GM18870 (cell line): ENCODE results near the gene IGDCC3.

Experiments used
- ATAC-seq: cut with Tn5 transposase; IDR thresholded peaks from one replicate; pipeline ENCODE4 v1.9.1; 2021; ENCODE audit warnings: moderate library complexity; ENCODE audit not compliant: unreplicated experiment

IGDCC3 gene

DNA sequence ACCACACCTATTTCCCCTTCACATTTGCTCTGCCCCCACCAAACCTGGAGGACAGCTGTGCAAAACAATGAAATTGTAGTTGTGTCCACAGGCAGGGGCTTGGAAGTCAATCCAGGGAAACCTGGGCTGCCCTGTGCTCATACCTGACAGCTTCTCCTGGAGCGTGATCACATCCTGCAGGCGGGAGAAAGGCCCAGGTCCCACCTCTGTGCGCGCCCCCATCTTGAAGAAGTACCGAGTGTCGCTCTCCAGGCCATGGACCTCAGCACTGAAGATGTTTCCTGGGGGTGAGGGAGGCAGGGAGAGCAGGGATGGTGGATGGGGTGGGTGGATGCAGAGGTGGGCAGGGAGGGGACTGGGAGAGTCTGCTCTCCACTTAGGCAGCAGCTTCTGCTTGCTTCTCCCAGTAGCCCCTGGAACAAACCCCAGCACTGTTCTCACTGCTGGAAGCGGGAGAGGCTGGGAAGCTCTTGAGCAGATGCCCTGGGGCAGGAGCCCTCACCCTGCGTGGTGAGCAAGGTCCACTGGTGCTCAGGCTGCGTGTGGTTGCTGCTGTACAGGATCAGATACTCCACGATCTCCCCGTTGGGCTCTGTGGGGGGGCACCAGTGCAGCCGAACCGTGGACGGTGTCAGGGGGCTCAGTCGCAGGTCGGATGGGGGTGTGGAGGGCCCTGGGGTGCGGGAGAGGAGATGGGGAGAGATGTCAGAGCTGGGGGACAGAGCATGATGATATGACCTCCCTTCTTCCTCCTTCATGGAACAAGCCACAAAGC lies 10.7 kb upstream of the IGDCC3 start:
- no peak for ATAC-seq

DNA sequence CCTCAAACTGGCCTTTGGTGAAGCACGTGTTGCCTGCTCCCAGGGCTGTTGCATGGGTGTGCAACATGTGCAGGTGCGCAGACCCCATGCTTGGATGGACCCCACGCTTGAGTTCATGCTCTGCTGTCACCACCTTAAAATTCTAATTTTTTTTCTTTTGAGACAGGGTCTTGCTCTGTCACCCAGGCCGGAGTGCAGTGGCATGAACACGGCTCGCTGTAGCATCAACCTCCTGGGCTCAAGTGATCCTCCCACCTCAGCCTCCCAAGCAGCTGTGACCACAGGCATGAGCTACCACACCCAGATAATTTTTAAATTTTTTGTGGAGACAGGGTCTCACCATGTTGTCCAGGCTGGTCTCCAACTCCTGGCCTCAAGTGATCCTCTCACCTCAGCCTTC lies 9.1 kb upstream of the IGDCC3 start:
- no peak for ATAC-seq

DNA sequence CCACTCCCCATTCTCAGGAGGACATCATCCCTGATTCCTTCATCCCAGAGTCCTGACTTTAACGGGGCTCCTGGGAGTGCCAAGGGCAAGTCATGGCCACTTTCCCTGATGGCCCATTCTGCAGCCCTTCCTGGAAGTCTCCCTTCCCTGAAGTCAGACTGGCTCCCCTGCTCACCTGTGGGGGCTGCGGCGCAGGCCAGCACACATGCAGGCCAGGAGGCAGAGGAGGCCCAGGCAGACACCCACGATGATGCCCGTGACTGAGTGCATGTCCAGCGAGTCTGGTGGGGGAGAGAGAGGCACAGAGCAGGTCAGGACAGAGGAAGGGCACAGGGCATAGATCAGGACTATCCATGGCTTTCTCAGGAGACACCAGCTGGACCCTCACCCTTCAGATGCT lies 8.6 kb upstream of the IGDCC3 start:
- ATAC-seq = no peak

DNA sequence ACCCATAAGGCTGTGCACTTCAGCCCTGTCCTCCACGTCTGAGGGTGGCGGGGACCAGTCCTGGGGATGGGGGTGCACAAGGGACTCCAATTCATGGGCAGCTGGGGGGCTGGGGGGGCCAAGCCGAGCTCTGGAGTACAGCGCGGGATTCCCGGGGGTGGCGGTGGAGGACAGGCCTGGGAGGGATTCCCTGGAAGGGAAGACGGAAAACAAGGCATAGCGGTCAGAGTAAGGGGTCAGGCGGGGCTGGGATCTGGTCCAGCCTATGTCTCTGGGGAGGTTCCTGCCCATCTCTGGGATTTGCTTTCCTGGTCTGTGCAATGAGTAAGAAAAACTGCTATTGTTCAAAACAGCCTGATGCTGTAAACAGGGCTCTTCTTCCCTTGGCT lies 8.1 kb upstream of the IGDCC3 start:
- ATAC-seq = no peak

DNA sequence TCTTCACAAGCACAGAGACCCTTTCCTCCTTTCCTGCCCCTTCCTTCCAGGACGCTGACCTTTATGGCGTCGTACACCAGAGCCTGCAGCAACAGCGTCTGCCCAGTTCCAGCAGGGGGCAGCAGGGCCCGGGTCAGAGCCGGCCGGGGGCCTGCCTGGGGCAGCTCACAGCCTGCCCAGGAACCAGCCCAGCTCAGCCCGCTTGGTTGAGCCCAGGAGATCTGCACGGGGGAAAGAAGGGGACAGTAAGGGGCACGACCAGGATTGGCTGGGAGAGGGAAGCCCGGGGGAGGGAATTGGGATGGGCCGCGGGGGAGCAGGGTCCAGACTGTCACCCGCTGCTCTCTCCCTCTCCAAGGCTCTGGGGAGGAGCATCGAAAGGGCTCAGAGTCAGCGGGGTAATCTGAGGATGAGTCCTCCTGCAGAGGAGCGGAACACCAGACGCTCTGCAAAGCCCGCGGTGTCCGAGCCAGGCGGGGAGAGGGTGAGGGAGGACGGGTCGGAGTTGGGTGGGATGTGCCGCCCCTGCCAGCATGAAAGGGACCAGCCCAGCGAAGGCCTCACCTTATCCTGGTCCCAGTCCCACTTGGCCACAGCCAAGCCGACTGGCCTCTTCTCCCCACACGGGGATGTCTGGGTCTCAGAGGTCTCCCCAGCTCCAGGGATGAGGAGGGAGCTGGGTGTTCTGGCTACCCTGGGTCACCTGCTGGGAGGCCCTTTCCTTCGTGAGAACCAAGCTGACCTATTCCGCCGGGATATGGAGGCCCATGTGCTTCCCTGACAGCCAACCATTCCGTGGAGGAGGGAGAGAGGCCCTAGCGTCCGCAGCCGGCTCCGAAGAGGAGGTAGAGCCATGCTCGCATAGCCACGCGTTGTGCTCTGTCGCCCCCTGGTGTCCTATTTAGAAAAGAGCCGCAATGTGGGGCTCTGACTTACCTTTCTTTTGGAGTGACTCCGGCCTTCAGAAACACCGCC lies 7.4 kb upstream of the IGDCC3 start:
- ATAC-seq = no peak

DNA sequence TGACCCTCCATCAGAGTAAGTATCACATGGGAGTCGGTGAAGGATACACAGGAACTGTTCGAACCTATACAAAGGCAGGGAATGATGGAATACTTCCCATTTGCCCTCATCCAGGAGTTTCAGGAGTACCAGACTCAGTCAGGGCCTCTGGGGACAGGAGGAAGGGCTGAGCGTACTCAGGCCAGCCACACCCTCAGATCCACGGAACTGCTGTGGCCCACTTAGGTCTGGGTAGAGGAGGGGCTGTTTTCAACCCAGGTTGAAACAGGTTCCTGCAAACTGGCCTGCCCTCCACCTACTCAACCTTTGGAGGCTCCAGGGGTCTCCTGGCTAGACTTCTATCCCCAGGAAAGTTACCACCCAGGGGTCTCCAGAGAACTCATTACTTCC lies 6.7 kb upstream of the IGDCC3 start:
- ATAC-seq = no peak

DNA sequence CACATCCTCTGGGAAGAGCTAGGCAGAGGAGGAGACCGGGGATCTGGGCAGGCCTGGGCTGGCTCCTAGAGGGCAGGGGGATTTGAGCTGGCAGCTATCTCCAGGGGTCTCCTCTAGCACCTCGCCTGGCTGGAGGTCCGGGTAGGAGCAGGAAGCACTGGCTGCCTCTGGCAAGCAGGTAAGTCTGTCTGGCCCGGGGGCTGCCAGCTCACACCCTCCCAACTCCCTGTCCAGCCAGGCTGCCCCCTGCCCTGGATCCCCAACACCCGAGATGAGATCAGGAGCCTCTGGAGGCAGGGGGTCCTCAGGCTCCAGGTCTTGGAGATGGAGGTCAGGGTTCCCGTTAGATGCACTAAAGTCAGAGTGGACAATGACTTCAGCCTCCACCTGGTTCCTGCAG lies 6.2 kb upstream of the IGDCC3 start:
- ATAC-seq = no peak

DNA sequence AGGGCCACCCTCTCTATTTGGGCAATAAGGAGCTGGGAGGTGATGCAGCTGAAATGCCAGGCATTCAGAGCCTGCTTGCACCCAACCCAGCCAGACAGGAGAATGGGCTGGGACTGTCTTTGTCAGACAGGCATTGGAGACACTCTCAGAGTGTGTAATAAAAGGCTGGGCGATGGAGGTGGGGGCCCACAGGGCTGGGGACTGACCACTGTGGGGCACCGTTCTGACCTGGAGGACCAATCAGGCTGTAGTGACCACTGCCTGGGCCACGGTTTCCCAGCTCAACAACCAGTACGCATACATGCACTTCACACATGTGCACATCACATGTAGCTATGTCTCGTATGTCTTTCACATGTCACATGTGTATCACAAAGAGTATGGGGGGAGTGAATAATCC lies 5.7 kb upstream of the IGDCC3 start:
- no peak for ATAC-seq

DNA sequence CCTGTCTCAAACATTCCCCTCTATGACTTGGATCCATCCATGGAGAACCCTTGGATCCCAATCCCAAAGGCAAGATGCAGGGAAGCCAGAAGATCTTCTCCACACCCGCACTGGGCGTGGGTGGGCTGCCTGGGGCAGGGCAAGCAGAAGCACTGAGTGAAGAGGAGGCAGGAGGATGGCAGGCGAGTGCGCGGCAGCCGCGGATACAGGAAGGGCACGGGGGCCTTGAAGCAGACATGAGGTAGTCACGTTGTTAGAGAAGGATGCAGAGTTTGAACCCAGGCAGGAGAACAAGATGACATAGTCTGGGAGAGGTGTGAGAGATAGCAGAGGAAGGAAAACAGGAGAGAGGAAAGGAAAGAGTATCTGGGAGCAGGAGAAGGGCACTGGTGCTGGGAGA lies 5.1 kb upstream of the IGDCC3 start:
- ATAC-seq = no peak

DNA sequence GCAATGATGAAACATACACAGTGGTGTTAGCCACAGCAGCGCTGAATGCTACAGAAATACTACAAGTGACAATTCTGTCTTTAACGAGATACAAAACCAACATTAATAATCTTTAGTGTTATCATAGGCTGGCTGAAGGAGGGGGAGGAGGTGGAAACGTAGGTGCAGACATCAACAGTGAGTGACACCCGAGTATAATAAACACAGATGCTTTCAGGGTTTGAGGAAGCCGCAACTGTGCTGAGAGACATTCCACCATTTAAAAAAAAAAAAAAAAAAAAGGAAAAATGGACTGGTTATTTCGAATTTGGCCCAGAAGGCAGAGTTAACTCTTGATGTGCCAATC lies 4.3 kb upstream of the IGDCC3 start:
- no peak for ATAC-seq

DNA sequence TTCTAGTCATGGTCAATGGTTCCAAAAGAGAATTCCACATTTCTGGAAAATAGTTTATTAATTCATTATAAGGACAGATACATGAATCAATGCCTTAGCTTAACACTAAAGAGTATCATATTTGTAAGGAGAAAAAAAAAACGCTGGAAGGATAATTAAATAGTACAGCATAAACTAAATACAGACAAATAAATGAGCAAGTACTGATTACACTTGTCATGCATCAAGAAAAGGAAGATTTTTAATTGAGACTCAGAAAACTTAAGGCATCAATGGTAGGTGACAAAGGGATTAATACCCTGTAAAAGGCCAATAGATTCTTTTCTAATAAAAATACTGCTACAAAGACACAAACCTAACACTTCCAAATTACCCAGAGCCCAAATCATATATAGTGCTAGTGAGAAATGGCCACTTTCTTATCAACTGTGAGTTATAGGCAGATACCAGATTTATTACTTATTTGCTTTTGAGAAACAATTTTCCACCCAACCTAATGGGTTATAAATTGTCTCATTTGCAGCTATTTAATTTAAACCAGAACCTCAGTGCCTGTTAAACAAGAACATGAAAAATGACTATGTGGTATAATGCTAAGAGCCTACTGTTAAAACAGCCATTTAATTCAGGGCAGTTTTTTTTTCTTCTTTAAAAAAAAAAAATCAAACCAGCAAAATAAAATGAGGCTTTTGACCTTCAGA lies 3.8 kb upstream of the IGDCC3 start:
- no peak for ATAC-seq

DNA sequence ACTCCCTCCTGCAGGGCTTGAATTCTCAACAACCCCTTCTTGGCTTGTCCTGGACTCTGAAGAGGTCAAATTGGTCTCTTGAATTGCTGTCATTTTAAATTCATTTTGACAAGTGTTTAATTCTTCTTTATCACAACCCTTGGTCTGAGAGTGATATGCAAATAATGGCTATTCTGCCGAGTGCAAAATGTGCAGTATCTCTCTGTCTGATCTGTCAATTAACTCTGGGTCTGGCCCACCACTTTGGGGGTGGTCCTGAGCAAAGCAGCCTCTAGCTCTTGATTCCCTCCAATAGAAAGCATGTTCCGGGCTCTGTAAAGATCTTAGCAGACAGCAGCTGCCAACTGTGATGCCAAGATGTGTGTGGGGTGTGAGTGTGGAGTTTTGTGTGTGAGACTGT lies 2.2 kb upstream of the IGDCC3 start:
- ATAC-seq = no peak

DNA sequence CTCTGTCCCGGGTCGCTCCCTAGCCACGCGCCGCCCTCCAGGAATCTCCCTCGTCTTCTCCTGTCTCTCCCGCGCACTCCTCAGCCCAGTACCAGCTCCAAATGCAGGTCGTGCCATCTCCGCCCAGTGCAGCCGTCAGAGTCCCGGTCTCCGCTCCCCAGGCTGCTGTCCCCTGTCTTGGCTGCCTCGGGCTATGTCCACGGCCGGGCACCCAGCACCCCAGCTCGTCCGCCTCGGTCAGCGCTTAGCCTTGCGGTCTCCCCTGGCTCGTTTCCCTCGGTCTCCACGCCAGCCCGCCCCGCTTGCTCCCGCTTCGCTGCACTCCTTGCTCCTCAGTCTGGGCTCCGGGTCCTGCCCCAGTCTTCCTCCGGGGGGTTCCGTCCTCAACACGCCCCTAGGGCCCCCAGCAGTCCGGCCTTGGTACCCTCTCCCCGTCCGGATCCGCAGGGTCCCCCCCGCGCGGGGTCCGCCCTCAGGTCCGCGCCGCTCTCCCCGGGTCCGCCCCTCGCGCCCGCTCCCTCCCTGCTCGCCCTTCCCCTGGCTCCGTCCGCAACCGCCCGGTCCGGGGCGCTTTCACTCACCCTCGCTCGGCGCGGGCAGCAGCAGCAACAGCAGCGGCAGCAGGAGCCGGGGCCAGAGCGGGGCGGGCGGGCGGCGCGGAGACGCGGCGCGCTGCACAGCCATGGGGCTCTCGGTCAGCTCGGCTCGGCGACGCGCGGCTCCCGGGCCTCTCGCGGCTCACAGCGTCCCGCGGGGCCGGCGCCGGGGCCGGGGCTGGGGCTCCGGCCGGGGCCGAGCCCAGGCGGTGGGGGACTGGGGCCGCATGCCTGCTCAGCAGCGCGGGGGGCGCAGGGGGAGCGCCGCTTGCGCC lies 462 bp downstream of the IGDCC3 start:
- ATAC-seq = no peak

DNA sequence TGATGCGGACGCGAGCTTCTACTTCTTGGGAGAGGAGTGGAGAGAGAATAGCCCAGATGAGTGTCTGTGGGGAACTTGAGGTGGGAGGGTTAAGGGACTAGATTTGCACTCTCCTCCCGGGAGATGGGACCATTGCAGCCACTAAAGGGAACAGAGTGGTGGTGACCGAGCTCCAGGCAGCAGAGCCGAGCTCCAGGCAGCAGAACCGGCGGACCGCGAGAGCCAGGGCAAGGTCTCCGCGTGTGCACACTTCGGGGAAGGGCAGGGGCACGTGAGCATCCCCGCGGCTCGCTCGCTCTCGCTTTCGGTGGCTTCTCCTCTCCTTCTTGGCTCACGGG lies 1.1 kb downstream of the IGDCC3 start:
- no peak for ATAC-seq

DNA sequence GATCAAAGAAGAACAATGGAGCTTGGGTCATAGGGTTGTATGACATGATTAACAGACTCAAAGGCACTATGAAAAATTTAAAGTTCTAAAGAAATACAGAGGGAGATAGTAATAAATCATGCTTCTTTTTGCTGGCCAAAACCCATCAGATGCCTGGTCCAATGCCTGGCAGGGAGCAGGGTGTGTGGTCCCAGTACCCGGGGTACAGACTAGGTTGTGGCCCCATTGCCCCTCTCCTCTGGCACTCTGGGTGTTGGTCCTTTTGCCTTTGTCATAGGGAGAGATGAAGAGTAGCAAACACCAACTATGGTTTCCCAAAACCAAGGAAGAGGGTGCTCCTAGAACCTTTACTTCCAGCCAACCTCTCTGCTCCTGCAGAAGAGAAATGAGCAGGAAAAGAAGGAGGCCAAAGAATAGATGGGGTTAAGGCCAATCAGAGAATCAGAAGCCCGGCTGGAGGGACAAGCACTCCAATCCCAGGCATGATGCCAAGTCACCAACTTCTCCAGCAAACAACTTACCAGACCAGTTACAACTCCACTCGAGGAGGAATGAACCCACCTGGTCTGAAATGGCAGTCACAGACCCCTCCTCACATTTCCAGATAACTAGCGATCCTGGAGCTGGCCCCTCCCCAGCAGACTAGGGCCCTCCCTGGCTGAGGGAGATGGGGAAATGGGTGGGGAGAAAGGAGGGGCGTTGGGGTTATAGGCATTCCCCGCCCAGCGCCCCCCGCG lies 1.8 kb downstream of the IGDCC3 start:
- no peak for ATAC-seq

DNA sequence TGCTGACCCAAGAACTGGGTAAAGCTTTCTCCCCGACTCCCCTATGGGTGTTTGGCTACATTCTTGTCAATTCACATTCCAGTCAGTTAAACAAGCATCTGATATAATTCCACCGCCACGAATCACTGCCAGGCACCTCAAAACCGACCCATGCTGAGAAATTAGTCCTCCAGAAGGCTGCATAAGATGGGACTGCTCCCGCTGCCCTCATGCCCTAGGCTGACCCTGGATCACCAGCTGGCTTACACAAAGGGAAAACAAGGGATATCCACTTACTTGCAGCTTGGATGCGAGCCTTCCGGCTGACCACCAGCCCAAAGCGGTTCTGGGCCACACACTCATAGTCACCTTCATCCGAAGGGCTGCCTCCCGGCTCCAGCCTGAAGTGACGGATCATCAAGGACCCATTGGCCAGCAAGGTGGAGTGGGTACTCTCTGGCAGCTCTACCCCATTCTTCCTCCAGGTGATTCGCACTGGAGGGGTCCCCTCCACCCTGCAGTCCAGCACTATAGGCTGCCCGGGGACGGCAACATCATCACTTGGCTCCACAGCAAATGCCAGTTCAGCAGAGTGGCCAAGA lies 2.9 kb downstream of the IGDCC3 start:
- ATAC-seq = no peak

DNA sequence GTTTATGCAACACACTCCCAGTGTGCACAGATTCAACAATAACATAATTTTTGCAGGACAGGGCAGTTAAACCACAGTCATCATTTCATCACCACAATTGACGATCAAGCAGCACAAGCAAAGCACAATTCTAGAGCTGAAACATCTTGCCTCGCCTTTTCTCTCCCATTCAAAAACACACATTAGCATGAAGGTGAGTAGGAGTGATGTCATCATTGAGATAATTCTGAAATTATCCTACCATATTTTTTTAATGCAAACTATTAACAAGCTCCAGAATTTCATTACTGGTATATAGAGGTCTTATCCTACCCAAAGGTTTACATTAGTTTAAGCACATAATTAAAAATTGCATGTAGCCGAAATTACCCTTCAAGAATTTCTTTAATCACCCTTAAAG lies 3.5 kb downstream of the IGDCC3 start:
- ATAC-seq = no peak

DNA sequence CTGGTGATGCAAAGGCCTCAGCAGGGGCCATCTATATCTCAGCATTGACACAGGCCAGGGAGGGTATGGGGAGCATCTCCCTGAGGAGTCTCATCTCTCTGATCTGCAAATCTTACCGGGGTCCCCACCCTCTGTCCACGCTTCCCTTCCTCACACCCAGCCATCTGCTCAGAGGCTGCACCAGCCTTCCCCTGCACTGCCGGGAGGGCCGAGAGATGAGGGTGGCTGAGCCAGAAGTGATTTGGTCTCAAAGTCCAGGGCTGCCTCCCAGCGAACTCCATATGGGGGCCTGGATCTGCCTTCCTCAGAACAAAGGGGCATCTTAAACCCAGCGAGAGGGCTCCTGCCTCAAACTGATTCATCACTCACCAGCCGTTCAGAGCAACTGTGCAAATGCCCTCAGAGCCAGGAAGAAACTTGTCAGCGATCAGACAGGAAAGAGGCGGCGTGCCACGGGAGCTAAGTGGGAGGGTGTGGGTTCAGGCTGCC lies 4.6 kb downstream of the IGDCC3 start:
- no peak for ATAC-seq

DNA sequence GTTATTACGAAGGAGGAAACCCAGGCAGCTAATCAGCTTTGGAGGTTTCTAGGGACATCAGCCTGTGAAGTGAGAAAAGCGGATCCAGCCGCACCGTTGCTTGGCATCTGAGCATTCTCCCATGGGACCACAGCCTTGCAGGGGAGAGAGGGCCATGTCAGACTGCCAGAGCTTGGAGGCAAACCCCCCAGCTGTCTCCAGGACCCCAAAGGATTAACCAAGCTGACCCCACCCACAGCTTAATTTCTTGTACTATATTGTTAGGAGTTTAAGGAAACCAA lies 5.1 kb downstream of the IGDCC3 start:
- ATAC-seq = no peak
